Measurements from ENCODE around the gene GGA3. TPM values are rescaled to one million over a fixed set of nuclear protein-coding genes. Genes with fewer than 3 reads are reported as not detected.
"Not testable (repeated sequence)": the region's sequence is repeated elsewhere in the genome, so short reads cannot be mapped to it uniquely, and the experiment has no call there.

Gene GGA3
- total and polyA plus RNA-seq, 2 experiments from 2014 or later = 22.5 to 54.3 TPM

DNA sequence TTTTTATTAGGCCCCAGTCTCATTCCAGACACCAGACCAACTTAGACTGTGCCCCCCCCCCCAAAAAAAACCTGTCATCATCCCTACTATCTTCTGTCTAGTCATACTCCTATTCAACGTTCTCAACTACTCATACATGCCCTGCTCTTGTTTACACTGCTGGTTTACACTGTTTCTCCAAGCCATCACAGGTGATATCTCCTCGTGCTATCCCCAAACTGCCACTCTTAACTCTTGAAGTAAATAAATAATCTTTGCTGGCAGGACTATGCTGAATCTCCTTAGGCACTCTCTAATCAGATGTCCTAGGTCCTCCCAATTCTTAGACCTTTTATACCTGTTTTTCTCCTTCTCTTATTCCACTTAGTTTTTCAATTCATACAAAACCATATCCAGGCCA, 4.2 kb downstream of the GGA3 start:
- H3K27ac ChIP-seq (ENCODE audit: low read depth); H3K27me3 Mint-ChIP-seq (ENCODE audit: insufficient read depth, low read depth, poor library complexity); H3F3A ChIP-seq (replicated peaks; ENCODE audit: low read depth); H4K20me1 ChIP-seq (replicated peaks; ENCODE audit: insufficient read depth); ATAC-seq; H3K4me3 ChIP-seq; H3K9me3 Mint-ChIP-seq; H3K36me3 ChIP-seq (ENCODE audit: insufficient read depth); H3K4me2 ChIP-seq; DNase-seq (ENCODE audit: low spot score); H3K36me3 Mint-ChIP-seq (ENCODE audit: low read depth); H3K27ac Mint-ChIP-seq; H2AFZ ChIP-seq; H3K9me2 ChIP-seq (ENCODE audit: insufficient read depth); H3K4me3 Mint-ChIP-seq; H3K27me3 ChIP-seq (ENCODE audit: insufficient read depth): not testable (repeated sequence)
- H3K79me2 ChIP-seq (replicated peaks; ENCODE audit: insufficient read depth) = peaks cover 79% of the 10 kb centered on the region
- peaks cover 14% of the 10 kb centered on the region for H3K4me1 ChIP-seq (ENCODE audit: insufficient read depth)
- H3K4me1 Mint-ChIP-seq = peaks cover 45% of the 10 kb centered on the region

DNA sequence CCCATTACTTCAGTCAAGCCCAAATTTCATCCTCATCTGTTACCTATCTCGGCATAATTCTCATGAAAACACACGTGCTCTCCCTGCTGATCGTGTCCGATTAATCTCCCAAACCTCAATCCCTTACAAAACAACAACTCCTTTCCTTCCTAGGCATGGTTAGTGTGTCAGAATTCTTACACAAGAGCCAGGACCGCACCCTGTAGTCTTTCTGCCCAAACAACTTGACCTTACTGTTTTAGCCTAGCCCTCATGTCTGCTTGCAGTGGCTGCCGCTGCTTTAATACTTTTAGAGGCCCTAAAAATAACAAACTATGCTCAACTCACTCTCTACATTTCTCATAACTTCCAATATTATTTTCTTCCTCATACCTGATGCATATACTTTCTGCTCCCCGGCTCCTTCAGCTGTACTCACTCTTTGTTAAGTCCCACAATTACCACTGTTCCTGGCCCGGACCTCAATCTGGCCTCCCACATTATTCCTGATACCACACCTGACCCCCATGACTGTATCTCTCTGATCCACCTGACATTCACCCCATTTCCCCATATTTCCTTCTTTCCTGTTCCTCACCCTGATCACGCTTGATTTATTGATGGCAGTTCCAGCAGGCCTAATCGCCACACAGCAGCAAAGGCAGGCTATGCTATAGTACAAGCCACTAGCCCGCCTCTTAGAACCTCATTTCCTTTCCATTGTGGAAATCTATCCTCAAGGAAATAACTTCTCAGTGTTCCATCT, 5.3 kb downstream of the GGA3 start:
- H2AFZ ChIP-seq; H3K27ac ChIP-seq (ENCODE audit: low read depth); H3K4me3 Mint-ChIP-seq; H4K20me1 ChIP-seq (replicated peaks; ENCODE audit: insufficient read depth); H3K9me3 Mint-ChIP-seq; H3K27me3 Mint-ChIP-seq (ENCODE audit: insufficient read depth, low read depth, poor library complexity); H3K36me3 ChIP-seq (ENCODE audit: insufficient read depth); H3K9me2 ChIP-seq (ENCODE audit: insufficient read depth); H3K36me3 Mint-ChIP-seq (ENCODE audit: low read depth); H3K27me3 ChIP-seq (ENCODE audit: insufficient read depth); H3K4me2 ChIP-seq; H3K27ac Mint-ChIP-seq; ATAC-seq; H3K4me3 ChIP-seq; DNase-seq (ENCODE audit: low spot score): not testable (repeated sequence)
- H3K4me1 Mint-ChIP-seq = peaks cover 51% of the 10 kb centered on the region
- Histone ChIP-seq H3K79me2 (replicated peaks; ENCODE audit: insufficient read depth) (peaks cover 84% of the 10 kb centered on the region), H3F3A (replicated peaks; ENCODE audit: low read depth) (peaks cover 11% of the 10 kb centered on the region; the same call in 1 of the 2 replicates), H3K4me1 (ENCODE audit: insufficient read depth) (peaks cover 14% of the 10 kb centered on the region)

DNA sequence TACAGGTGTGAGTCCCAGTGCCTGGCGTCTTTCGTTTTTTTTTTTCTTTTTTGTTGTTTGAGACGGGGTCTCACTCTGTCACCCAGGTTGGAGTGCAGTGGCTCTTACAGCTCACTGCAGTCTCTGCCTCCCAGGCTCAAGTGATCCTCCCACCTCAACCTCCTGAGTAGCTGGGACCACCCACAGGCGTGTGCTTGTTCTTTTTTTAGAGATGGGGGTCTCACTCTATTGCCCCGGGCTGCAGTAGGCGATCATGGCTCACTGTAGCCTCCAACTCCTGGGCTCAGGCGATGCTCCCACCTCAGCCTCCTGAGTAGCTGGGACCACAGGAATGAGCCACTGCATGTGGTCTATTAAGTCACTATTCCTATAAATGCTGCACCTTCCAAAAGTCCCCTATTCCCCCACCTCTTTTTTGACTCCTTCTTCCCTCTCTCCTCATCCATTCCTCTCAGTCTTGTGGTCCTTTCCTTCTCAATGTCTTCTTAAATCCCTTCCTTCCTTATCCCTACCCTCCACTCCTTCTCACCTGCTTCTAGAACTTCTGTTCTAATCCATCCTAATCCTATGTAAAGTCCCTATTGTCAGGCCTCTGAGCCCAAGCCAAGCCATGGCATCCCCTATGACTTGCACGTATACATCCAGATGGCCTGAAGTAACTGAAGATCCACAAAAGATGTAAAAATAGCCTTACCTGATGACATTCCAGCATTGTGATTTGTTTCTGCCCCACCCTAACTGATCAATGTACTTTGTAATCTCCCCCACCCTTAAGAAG, 9.2 kb downstream of the GGA3 start:
- H3K4me3 Mint-ChIP-seq = no peak overlapping the region
- no peak for ATAC-seq
- Histone ChIP-seq H3K27me3 (ENCODE audit: insufficient read depth) (no peaks in the 10 kb centered on the region), H3K4me2 (no peak overlapping the region), H3F3A (replicated peaks; ENCODE audit: low read depth) (peaks cover 18% of the 10 kb centered on the region; the same call in 1 of the 2 replicates), H3K4me3 (no peak overlapping the region), H4K20me1 (replicated peaks; ENCODE audit: insufficient read depth) (no peaks in the 10 kb centered on the region; the same call in 1 of the 2 replicates), H3K4me1 (ENCODE audit: insufficient read depth) (peaks cover 20% of the 10 kb centered on the region), H3K9me2 (ENCODE audit: insufficient read depth) (no peaks in the 10 kb centered on the region), H3K79me2 (replicated peaks; ENCODE audit: insufficient read depth) (peaks cover 79% of the 10 kb centered on the region), H3K27ac (ENCODE audit: low read depth) (no peak overlapping the region; the same call in 1 of the 2 replicates), H3K36me3 (ENCODE audit: insufficient read depth) (no peaks in the 10 kb centered on the region), H2AFZ (no peak overlapping the region)
- no peak for DNase-seq (ENCODE audit: low spot score)
- no peak overlapping the region for H3K27ac Mint-ChIP-seq
- peaks cover 52% of the 10 kb centered on the region for H3K4me1 Mint-ChIP-seq
- H3K36me3 Mint-ChIP-seq (ENCODE audit: low read depth) = peaks cover 5% of the 10 kb centered on the region; the same call in 1 of the 3 replicates
- H3K9me3 Mint-ChIP-seq = no peaks in the 10 kb centered on the region; the same call in 2 of the 3 replicates
- H3K27me3 Mint-ChIP-seq (ENCODE audit: insufficient read depth, low read depth, poor library complexity) = peaks cover 5% of the 10 kb centered on the region
- TF ChIP-seq, protein P1, sequence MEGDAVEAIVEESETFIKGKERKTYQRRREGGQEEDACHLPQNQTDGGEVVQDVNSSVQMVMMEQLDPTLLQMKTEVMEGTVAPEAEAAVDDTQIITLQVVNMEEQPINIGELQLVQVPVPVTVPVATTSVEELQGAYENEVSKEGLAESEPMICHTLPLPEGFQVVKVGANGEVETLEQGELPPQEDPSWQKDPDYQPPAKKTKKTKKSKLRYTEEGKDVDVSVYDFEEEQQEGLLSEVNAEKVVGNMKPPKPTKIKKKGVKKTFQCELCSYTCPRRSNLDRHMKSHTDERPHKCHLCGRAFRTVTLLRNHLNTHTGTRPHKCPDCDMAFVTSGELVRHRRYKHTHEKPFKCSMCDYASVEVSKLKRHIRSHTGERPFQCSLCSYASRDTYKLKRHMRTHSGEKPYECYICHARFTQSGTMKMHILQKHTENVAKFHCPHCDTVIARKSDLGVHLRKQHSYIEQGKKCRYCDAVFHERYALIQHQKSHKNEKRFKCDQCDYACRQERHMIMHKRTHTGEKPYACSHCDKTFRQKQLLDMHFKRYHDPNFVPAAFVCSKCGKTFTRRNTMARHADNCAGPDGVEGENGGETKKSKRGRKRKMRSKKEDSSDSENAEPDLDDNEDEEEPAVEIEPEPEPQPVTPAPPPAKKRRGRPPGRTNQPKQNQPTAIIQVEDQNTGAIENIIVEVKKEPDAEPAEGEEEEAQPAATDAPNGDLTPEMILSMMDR (conservative IDR thresholded peaks at IDR 0.05; ENCODE audit: low read depth in 2 of 2) = no peak
- TF ChIP-seq EZH2 (IDR thresholded peaks at IDR 0.05; ENCODE audit: low read depth, unreplicated experiment) = no peak
- no peak for TF ChIP-seq ZNF114 (CRISPR knock-in tag; IDR thresholded peaks at IDR 0.05)
- TF ChIP-seq, protein P2, sequence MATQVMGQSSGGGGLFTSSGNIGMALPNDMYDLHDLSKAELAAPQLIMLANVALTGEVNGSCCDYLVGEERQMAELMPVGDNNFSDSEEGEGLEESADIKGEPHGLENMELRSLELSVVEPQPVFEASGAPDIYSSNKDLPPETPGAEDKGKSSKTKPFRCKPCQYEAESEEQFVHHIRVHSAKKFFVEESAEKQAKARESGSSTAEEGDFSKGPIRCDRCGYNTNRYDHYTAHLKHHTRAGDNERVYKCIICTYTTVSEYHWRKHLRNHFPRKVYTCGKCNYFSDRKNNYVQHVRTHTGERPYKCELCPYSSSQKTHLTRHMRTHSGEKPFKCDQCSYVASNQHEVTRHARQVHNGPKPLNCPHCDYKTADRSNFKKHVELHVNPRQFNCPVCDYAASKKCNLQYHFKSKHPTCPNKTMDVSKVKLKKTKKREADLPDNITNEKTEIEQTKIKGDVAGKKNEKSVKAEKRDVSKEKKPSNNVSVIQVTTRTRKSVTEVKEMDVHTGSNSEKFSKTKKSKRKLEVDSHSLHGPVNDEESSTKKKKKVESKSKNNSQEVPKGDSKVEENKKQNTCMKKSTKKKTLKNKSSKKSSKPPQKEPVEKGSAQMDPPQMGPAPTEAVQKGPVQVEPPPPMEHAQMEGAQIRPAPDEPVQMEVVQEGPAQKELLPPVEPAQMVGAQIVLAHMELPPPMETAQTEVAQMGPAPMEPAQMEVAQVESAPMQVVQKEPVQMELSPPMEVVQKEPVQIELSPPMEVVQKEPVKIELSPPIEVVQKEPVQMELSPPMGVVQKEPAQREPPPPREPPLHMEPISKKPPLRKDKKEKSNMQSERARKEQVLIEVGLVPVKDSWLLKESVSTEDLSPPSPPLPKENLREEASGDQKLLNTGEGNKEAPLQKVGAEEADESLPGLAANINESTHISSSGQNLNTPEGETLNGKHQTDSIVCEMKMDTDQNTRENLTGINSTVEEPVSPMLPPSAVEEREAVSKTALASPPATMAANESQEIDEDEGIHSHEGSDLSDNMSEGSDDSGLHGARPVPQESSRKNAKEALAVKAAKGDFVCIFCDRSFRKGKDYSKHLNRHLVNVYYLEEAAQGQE (IDR thresholded peaks at IDR 0.05; ENCODE audit: unreplicated experiment) = no peak
- no peak for TF ChIP-seq POLR2AphosphoS5 (IDR thresholded peaks at IDR 0.05; ENCODE audit: low read depth)
- no peak for TF ChIP-seq EZH2phosphoT487 (IDR thresholded peaks at IDR 0.05; ENCODE audit: unreplicated experiment)
- TF ChIP-seq, protein P3, sequence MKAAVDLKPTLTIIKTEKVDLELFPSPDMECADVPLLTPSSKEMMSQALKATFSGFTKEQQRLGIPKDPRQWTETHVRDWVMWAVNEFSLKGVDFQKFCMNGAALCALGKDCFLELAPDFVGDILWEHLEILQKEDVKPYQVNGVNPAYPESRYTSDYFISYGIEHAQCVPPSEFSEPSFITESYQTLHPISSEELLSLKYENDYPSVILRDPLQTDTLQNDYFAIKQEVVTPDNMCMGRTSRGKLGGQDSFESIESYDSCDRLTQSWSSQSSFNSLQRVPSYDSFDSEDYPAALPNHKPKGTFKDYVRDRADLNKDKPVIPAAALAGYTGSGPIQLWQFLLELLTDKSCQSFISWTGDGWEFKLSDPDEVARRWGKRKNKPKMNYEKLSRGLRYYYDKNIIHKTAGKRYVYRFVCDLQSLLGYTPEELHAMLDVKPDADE (IDR thresholded peaks at IDR 0.05) = no peak
- TF ChIP-seq NANOG (IDR thresholded peaks at IDR 0.05; ENCODE audit: borderline replicate concordance) = no peak
- no peak for TF ChIP-seq CREB1 (CRISPR knock-in tag; IDR thresholded peaks at IDR 0.05; ENCODE audit: low read depth)
- no peak for TF ChIP-seq STAT1 (IDR thresholded peaks at IDR 0.05; ENCODE audit: unreplicated experiment)
- TF ChIP-seq ZNF331 (CRISPR knock-in tag; IDR thresholded peaks at IDR 0.05; ENCODE audit: low read depth) = no peak
- no peak for TF ChIP-seq JUNB (IDR thresholded peaks at IDR 0.05; ENCODE audit: unreplicated experiment)

Data from GM23338 (cell line).